GM12878 (cell line): ENCODE data around the gene CPS1.

Experiments
- CTCF ChIP-seq, 3 experiments: IDR thresholded peaks in 2 of 3; conservative IDR thresholded peaks in 1 of 3; 2 replicates each; pipeline ENCODE4 v1.5.1; 2011; ENCODE audit warnings: low read depth in 3 of 3, low read length in 3 of 3, mild to moderate bottlenecking in 3 of 3, control low read depth in 2 of 3, moderate library complexity in 2 of 3, inconsistent platforms in 1 of 3, mixed read lengths in 1 of 3; ENCODE audit not compliant: control insufficient read depth in 2 of 3, insufficient read depth in 1 of 3; ENCODE audit errors: extremely low read depth in 1 of 3
- NBN ChIP-seq: fragments of 450-650 bp; IDR thresholded peaks from 2 replicates; pipeline ENCODE4 v1.6.1; 2016
- NR2C2 ChIP-seq: IDR thresholded peaks from 2 replicates; pipeline ENCODE4 v1.6.1; 2011; ENCODE audit warnings: borderline replicate concordance, low read depth; ENCODE audit not compliant: control insufficient read depth, insufficient read length
- POLR2A ChIP-seq: IDR thresholded peaks from 2 replicates; pipeline ENCODE4 v1.6.1; 2011; ENCODE audit warnings: low read depth, mild to moderate bottlenecking, low read length
- POLR2AphosphoS5 ChIP-seq: IDR thresholded peaks from 2 replicates; pipeline ENCODE4 v1.6.1; 2011; ENCODE audit warnings: mild to moderate bottlenecking, low read length, inconsistent platforms
- ZNF274 ChIP-seq: IDR thresholded peaks from one replicate; pipeline ENCODE4 v1.8.0; 2011; ENCODE audit not compliant: insufficient read length, insufficient read depth
- ZNF384 ChIP-seq: IDR thresholded peaks from 2 replicates; pipeline ENCODE4 v1.6.1; 2012; ENCODE audit warnings: low read depth, mild to moderate bottlenecking, low read length, improper control_type of control experiment, borderline replicate concordance

DNA sequence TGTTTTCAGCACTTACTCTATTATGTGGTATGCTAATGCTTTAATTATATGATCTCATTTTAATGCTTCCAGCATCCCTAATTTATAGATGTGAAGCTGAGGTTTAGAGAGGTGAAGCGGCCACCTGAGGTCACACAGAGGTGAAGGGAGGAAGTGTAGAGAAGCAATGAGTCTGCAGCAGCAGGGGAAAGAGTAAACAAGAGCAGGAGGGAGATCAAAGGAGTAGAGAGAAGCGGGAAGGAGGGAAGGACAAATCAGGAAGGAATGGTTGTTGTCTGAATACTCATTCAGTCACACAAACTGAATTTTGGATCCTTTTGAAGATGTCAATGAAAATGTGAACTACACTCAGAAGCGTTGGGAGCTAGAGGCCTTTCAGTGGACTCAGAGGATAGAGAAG is 130.0 kb downstream of the CPS1 start:
- TF ChIP-seq POLR2AphosphoS5 = no peak
- no peak for TF ChIP-seq NR2C2
- no peak for TF ChIP-seq ZNF384
- no peak for TF ChIP-seq CTCF (IDR thresholded peaks at IDR 0.05 in 2 of 3, conservative IDR thresholded peaks at IDR 0.05 in 1 of 3; ENCODE audit: control insufficient read depth in 2 of 3, extremely low read depth in 1 of 3, insufficient read depth in 1 of 3, low read depth in 3 of 3, low read length in 3 of 3)
- no peak for TF ChIP-seq NBN
- TF ChIP-seq POLR2A = no peak
- no peak for TF ChIP-seq ZNF274
